Embryonic facial prominence (tissue), 1 donor: ENCODE measurements around the gene PDE4A.
"Not testable (repeated sequence)": the region's sequence is repeated elsewhere in the genome, so short reads cannot be mapped to it uniquely, and the experiment has no call there.

ENCODE experiments used
- DNase-seq: peaks from one replicate; pipeline ENCODE4 v3.0.0-alpha.2; 2016; ENCODE audit errors: extremely low spot score

PDE4A gene

GRCh38 chr19:10424011-10424637 lies 3.8 kb downstream of the PDE4A start:
- no peak for DNase-seq

GRCh38 chr19:10427169-10427568 lies 6.8 kb downstream of the PDE4A start:
- no peak for DNase-seq

GRCh38 chr19:10428996-10429381 lies 8.7 kb downstream of the PDE4A start:
- no peak for DNase-seq

- DNase-seq = no peak
These were observed 10.3 kb downstream of the PDE4A start for GRCh38 chr19:10430505-10431253.

- no peak for DNase-seq
These were observed 11.1 kb downstream of the PDE4A start for GRCh38 chr19:10431254-10431942.

- DNase-seq = no peak
These were observed 11.8 kb downstream of the PDE4A start for GRCh38 chr19:10431943-10432735.

GRCh38 chr19:10432736-10433130 lies 12.4 kb downstream of the PDE4A start:
- DNase-seq = no peak

GRCh38 chr19:10433131-10433536 lies 12.8 kb downstream of the PDE4A start:
- DNase-seq = no peak

GRCh38 chr19:10439588-10439987 lies 19.2 kb downstream of the PDE4A start:
- DNase-seq = no peak

- DNase-seq = no peak
These were observed 22.4 kb downstream of the PDE4A start for GRCh38 chr19:10442698-10443097.

GRCh38 chr19:10449037-10449436 lies 28.7 kb downstream of the PDE4A start:
- no peak for DNase-seq

GRCh38 chr19:10450191-10450852 lies 30.0 kb downstream of the PDE4A start:
- DNase-seq = no peak

GRCh38 chr19:10450853-10451609 lies 30.7 kb downstream of the PDE4A start:
- DNase-seq = no peak

GRCh38 chr19:10452726-10453618 lies 32.6 kb downstream of the PDE4A start:
- no peak for DNase-seq

- DNase-seq = no peak
These were observed 33.5 kb downstream of the PDE4A start for GRCh38 chr19:10453852-10454251.

- no peak for DNase-seq
These were observed 33.9 kb downstream of the PDE4A start for GRCh38 chr19:10454267-10454666.

GRCh38 chr19:10458733-10459132 lies 38.4 kb downstream of the PDE4A start:
- not testable (repeated sequence) for DNase-seq

GRCh38 chr19:10460714-10461046 lies 40.3 kb downstream of the PDE4A start:
- no peak for DNase-seq

GRCh38 chr19:10461047-10461949 lies 41.0 kb downstream of the PDE4A start:
- DNase-seq = peak; percentile 75
